HG02870 (cell line): Measurements from ENCODE around the gene TP53BP1.
"Not testable (repeated sequence)": the region's sequence is repeated elsewhere in the genome, so short reads cannot be mapped to it uniquely, and the experiment has no call there.

Experiments
- ATAC-seq: cut with Tn5 transposase; IDR thresholded peaks from one replicate; pipeline ENCODE4 v1.9.1; 2021; ENCODE audit warnings: mild to moderate bottlenecking, moderate library complexity; ENCODE audit not compliant: unreplicated experiment

TP53BP1 gene

DNA sequence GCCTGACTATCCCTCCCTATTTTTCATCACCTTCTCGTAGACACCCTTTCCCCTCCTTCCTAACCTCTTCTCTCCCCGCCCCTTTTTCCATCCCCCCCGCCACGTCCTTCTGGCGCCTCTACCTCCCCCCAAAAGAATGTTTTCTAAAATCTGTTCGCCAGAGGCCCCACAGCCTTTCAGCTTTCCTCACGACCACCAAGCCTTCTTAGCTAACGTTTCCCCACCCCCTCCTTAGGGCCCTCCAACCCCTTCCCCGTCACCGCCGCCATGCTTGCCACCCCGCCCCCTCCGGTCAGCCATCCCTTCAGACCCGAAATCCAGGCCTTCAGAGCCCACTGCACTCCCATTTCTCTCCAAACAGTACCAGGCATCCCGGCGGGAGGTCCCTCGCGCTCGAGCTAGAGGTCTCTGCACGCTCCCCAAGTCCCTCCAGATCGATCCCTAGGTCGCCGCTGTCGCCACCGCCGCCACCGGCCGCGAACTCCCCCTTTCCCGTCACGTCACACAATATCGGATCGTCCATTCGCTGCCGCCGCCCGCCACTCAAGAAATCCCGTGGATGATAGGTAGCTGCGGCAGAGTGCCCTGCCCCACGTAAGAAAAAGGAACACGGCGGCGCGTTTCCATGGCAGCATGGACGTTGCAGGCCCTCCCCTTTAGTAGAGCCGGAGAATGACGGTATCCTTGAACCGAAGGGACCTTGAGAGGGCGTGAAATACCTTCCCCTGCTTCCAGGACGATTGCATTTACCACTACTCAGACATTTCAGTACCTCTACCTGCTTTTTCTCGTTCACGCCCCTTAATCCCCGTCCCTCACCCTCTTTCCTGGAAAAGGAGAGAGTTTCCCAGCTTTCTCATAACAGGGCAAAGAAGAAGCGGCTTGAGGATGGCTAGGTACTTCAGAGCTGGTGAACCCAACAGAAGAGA is at the start of gene TP53BP1:
TP53BP1 (minus strand) TSS at position 484 of the 929 bp plus-strand sequence; CDS start at position 371, 113 bp downstream.
- ATAC-seq = peak; percentile 98

DNA sequence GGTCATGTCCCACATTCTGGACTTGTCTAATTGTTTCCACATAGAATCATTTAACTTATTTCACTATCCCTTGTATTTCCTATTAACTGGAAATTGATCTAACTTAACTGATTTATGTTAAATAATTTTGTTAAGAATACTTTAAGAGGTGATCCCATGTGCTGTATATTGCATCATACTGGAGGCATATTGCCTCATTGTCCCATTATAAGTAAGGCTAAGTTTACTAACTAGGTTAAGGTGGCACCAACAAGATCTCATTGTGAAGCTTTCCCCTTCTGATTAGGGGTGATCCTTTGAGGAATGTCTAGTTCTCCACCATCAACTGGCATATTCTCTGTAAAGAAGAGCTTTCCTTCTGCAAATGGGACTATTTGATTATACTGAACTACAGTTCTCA is 48.8 kb upstream of the TP53BP1 start:
- no peak for ATAC-seq

GRCh38 chr15:43538091-43538490 is 45.1 kb upstream of the TP53BP1 start:
- ATAC-seq = no peak

DNA sequence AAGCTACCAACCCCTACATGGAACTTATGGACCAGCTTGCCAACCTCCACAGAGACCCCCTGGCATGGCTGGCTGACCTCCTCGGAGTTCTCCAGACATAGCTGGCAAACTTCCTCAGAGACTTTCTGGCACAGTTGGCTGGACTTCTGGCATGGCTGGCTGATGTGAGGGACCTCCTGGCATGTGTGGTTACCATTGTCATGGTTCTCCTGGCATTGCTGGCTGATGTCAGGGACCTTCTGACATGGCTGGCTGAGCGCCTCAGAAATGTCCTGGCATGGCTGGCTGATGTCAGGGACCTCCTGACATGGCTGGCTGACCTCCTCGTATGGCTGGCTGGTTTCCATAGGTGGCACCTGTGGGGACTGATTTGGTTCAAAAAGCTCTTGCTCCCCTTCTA is 41.9 kb upstream of the TP53BP1 start:
- ATAC-seq = no peak

DNA sequence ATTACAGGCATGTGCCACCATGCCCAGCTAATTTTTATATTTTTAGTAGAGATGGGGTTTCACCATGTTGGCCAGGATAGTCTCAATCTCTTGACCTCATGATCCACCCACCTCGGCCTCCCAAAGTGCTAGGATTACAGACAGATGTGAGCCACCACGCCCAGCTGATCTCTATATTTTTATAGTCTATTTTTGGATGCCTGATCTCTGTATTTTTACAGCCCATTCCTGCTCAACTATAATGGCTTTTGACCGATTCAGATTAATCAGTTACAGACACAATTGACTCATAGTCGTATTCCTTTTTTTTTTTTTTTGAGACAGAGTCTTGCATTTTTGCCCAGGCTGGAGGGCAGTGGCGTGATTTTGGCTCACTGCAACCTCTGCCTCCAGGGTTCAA is 39.9 kb upstream of the TP53BP1 start:
- ATAC-seq = not testable (repeated sequence)

DNA sequence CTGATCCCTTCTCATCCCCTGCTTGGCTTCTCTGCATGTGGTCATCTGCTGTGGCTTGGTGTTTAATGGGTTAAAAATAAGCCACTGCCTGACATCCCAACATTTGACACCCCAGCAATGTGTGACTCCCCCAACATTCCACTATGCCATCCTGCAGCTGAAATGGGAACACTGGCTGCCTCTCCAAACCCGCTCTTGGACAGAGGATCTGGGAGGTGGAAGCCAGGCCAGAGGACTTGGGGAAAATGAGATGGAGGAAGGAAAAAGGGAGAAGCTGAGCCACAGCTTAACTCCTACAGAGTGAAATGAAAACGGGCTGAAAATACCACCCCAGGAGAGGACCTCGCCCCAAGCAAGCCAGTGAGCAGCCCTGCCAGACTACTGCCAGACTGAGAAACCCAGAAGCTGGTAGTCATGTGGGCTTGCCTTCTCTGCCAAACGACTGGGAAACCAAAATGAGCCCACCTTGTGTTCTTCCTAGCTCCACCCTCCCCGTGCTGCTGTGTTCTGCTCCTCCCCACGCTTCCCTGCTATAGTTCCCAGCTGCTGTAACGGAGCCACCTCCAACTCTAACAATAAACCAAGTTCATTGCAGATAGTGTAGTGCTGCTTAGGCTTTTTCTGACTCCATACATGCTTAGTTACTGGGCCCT is 38.2 kb upstream of the TP53BP1 start:
- ATAC-seq = no peak

DNA sequence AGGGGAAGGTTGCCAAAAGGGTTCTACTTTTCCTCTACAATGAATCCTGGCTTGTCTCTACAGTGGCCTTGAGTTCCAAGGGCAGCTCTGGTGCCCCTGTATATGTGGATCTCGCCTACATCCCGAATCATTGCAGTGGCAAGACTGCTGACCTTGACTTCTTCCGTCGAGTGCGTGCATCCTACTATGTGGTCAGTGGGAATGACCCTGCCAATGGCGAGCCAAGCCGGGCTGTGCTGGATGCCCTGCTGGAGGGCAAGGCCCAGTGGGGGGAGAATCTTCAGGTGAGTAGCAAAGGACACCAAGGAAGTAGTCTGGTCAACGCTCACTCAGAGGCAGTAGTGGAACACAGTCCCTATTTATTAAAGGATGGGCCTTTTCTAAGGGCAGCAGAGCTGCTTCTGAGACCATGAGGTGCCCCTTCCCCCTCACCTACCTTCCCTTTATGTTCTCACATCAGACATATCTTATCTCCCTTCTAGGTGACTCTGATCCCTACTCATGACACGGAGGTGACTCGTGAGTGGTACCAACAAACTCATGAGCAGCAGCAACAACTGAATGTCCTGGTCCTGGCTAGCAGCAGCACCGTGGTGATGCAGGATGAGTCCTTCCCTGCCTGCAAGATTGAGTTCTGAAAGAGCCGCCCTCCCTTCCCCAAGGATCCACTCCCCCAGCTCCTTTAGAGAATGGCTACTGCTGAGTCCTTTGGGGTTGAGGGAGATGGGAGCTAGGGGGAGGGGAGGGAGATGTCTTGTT is 36.8 kb upstream of the TP53BP1 start:
- no peak for ATAC-seq

DNA sequence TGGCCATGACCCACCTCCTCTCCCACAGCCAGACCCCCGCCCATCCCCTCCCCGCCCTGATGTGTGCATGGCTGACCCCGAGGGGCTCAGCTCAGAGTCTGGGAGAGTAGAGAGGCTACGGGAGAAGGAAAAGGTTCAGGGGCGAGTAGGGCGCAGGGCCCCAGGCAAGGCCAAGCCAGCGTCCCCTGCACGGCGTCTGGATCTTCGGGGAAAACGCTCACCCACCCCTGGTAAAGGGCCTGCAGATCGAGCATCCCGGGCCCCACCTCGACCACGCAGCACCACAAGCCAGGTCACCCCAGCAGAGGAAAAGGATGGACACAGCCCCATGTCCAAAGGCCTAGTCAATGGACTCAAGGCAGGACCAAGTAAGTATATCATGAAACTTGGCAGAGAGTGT is 36.2 kb upstream of the TP53BP1 start:
- ATAC-seq = no peak

DNA sequence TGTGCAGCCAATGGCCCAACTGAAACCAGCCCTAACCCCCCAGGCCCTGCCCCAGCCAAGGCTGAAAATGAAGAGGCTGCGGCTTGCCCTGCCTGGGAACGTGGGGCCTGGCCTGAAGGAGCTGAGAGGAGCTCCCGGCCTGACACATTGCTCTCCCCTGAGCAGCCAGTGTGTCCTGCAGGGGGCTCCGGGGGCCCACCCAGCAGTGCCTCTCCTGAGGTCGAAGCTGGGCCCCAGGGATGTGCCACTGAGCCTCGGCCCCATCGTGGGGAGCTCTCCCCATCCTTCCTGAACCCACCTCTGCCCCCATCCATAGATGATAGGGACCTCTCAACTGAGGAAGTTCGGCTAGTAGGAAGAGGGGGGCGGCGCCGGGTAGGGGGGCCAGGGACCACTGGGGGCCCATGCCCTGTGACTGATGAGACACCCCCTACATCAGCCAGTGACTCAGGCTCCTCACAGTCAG is 35.6 kb upstream of the TP53BP1 start:
- no peak for ATAC-seq

DNA sequence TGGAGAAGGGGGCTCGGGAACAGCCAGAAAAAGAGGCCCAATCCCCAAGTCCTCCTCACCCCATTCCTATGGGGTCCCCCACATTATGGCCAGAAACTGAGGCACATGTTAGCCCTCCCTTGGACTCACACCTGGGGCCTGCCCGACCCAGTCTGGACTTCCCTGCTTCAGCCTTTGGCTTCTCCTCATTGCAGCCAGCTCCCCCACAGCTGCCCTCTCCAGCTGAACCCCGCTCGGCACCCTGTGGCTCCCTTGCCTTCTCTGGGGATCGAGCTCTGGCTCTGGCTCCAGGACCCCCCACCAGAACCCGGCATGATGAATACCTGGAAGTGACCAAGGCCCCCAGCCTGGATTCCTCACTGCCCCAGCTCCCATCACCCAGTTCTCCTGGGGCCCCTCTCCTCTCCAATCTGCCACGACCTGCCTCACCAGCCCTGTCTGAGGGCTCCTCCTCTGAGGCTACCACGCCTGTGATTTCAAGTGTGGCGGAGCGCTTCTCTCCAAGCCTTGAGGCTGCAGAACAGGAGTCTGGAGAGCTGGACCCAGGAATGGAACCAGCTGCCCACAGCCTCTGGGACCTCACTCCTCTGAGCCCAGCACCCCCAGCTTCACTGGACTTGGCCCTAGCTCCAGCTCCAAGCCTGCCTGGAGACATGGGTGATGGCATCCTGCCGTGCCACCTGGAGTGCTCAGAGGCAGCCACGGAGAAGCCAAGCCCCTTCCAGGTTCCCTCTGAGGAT is 35.0 kb upstream of the TP53BP1 start:
- no peak for ATAC-seq

- ATAC-seq = no peak
These were observed 34.3 kb upstream of the TP53BP1 start for GRCh38 chr15:43527016-43527801.

DNA sequence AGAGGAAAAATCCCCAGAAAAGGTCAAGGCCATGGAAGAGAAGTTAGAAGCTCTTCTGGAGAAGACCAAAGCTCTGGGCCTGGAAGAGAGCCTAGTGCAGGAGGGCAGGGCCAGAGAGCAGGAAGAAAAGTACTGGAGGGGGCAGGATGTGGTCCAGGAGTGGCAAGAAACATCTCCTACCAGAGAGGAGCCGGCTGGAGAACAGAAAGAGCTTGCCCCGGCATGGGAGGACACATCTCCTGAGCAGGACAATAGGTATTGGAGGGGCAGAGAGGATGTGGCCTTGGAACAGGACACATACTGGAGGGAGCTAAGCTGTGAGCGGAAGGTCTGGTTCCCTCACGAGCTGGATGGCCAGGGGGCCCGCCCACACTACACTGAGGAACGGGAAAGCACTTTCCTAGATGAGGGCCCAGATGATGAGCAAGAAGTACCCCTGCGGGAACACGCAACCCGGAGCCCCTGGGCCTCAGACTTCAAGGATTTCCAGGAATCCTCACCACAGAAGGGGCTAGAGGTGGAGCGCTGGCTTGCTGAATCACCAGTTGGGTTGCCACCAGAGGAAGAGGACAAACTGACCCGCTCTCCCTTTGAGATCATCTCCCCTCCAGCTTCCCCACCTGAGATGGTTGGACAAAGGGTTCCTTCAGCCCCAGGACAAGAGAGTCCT is 33.4 kb upstream of the TP53BP1 start:
- no peak for ATAC-seq

DNA sequence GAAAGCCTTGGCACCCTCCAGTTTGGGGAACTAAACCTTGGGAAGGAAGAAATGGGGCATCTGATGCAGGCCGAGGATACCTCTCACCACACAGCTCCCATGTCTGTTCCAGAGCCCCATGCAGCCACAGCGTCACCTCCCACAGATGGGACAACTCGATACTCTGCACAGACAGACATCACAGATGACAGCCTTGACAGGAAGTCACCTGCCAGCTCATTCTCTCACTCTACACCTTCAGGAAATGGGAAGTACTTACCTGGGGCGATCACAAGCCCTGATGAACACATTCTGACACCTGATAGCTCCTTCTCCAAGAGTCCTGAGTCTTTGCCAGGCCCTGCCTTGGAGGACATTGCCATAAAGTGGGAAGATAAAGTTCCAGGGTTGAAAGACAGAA is 32.2 kb upstream of the TP53BP1 start:
- no peak for ATAC-seq

- ATAC-seq = no peak
These were observed 31.4 kb upstream of the TP53BP1 start for GRCh38 chr15:43524254-43524845.

DNA sequence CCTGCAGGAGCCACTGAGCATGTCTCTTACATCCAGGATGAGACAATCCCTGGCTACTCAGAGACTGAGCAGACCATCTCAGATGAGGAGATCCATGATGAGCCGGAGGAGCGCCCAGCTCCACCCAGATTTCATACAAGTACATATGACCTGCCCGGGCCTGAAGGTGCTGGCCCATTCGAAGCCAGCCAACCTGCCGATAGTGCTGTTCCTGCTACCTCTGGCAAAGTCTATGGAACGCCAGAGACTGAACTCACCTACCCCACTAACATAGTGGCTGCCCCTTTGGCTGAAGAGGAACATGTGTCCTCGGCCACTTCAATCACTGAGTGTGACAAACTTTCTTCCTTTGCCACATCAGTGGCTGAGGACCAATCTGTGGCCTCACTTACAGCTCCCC is 30.7 kb upstream of the TP53BP1 start:
- ATAC-seq = no peak

DNA sequence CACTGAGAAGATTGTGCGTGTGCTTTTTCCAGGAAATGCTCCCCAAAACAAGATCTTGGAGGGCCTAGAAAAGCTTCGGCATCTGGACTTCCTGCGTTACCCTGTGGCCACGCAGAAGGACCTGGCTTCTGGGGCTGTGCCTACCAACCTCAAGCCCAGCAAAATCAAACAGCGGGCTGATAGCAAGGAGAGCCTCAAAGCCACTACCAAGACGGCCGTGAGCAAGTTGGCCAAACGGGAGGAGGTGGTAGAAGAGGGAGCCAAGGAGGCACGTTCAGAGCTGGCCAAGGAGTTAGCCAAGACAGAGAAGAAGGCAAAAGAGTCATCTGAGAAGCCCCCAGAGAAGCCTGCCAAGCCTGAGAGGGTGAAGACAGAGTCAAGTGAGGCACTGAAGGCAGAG is 29.3 kb upstream of the TP53BP1 start:
- ATAC-seq = no peak

GRCh38 chr15:43521419-43521818 is 28.5 kb upstream of the TP53BP1 start:
- ATAC-seq = no peak

GRCh38 chr15:43520138-43520537 is 27.2 kb upstream of the TP53BP1 start:
- no peak for ATAC-seq

DNA sequence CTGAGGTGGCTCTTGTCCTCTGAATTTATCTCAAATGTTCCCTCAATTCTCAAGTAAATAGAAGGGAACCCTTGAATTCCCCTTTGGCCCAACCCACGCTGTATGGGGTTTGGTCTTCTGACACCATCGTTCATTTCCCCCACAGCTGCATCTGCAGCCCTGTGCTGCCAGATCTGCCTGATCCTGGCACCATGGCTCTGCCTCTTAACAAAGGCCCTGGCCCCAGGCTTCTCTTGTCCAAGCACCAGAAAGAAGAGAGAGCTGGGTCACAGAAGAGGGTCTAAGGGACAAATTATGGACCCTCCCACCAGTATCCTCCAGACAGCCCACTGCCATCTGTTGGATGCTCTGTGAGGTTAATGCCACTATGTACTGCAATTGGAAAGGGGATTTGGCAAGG is 26.2 kb upstream of the TP53BP1 start:
- no peak for ATAC-seq
